Activated CD8-positive, alpha-beta T cell treated with anti-CD3 and anti-CD28 coated beads, Interleukin-2, amount 10 ng/mL, durations not matched to agents 7 days and 5 days (primary cell): ENCODE results near the gene WASF3. TPM values are rescaled to one million over a fixed set of nuclear protein-coding genes. Genes with fewer than 3 reads are reported as not detected.
A peak's percentile ranks its signal among the peaks of the same experiment; 100 is the strongest.

Experiments
- ATAC-seq: fragments of 150-1000 bp; cut with Tn5 transposase; one replicate; pipeline ENCODE4 v1.10.0; 2021; ENCODE audit warnings: moderate library complexity
- CTCF ChIA-PET: fragments of 350-600 bp; sonication (Branson Sonifier 250); formaldehyde crosslinking; loops from one replicate; lab custom pipeline; 2021; ENCODE audit warnings: antibody characterized with exemption; lab: Charles Lee
- POLR2A ChIA-PET: fragments of 350-600 bp; sonication (Branson Sonifier 250); formaldehyde crosslinking; loops from one replicate; lab custom pipeline; 2021; ENCODE audit warnings: antibody characterized with exemption; lab: Charles Lee
- DNase-seq: peaks from one replicate; pipeline ENCODE4 v3.0.0-alpha.2; 2020
- H3K27ac Mint-ChIP-seq: one replicate; pipeline ENCODE4 v1.8.0; 2021; ENCODE audit warnings: mild to moderate bottlenecking, mixed read lengths
- H3K27me3 Mint-ChIP-seq: one replicate; pipeline ENCODE4 v1.8.0; 2021; ENCODE audit warnings: low read depth, mixed read lengths
- H3K36me3 Mint-ChIP-seq: one replicate; pipeline ENCODE4 v1.8.0; 2021; ENCODE audit warnings: low read depth, mixed read lengths
- H3K4me1 Mint-ChIP-seq: one replicate; pipeline ENCODE4 v1.8.0; 2021; ENCODE audit warnings: low read depth, mixed read lengths
- H3K4me3 Mint-ChIP-seq: one replicate; pipeline ENCODE4 v1.8.0; 2021; ENCODE audit warnings: mild to moderate bottlenecking, mixed read lengths
- H3K9me3 Mint-ChIP-seq: one replicate; pipeline ENCODE4 v1.8.0; 2022; ENCODE audit warnings: mixed read lengths; ENCODE audit not compliant: insufficient read depth
- total RNA-seq, 2 experiments: library from RNA; stranded (reverse); gene quantifications; one replicate each; pipeline ENCODE4 v1.2.3, GENCODE V29; 2021

The WASF3 gene
- total RNA-seq, 2 experiments from 2014 or later = not detected

DNA sequence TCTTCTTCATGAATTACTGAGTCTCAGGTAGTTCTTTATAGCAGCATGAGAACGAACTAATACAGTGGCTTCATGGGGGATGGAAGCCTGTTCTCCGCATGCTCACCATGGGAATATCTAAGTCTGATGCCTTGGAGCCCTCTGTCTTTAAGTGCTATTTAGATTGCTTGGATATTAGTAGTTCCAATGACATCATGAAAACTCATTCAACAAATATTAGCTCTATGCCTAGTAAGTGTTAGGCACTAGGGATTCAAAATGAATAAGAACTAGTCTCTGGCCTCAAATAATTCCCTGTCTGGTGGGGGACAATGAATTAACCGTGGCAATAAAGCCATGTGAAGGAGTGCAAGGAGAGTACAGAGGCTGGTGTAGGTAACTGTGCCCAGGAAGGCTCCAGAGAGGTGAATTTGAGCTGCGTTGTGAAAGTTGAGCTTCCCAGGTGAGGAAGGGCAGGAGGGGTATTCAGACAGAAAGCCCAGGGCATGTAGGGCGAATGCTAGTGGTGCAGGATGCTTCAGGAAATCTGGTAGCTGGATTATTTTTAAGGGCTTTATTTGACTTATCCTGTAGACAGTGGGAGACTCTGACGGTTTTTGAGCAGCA is 6.1 kb upstream of the WASF3 start:
- no peak for ATAC-seq
- no peaks in the 10 kb centered on the region for H3K36me3 Mint-ChIP-seq
- no peaks in the 10 kb centered on the region for H3K4me1 Mint-ChIP-seq
- H3K27me3 Mint-ChIP-seq = peaks cover 29% of the 10 kb centered on the region
- no peak for DNase-seq
- H3K4me3 Mint-ChIP-seq = no peak overlapping the region
- POLR2A ChIA-PET = no interaction called here
- CTCF ChIA-PET = interaction anchor here (2.1 kb wide), 1 partner anchor 148 kb away, joined by 5 read pairs; no protein-coding TSS in a partner anchor
- H3K27ac Mint-ChIP-seq = no peak overlapping the region
- H3K9me3 Mint-ChIP-seq = peaks cover 3% of the 10 kb centered on the region

DNA sequence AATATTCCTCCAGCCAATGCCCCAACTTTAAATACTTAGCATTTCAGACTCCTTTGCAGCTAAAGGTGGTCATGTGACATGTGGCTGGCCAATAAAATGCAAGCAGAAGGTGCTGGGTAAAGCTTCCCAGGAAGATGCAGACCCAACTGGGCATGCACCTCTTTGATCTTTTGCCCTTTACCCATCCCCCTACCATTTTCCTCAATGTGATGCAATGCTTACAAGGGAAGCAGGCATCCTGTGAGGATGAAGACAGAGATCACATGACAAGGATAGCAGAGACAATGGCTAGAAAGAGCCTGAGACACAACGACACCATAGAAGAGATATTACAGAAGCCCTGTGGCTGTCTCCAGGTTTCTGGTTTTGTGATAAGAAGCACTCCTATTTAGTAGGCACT is 2.1 kb upstream of the WASF3 start:
- no peak for DNase-seq
- CTCF ChIA-PET = no interaction called here
- Mint-ChIP-seq H3K27me3 (peaks cover 50% of the 10 kb centered on the region), H3K4me1 (peaks cover 3% of the 10 kb centered on the region), H3K27ac (no peak overlapping the region), H3K4me3 (no peak overlapping the region), H3K9me3 (peaks cover 3% of the 10 kb centered on the region), H3K36me3 (no peaks in the 10 kb centered on the region)
- ATAC-seq = no peak
- POLR2A ChIA-PET = no interaction called here

DNA sequence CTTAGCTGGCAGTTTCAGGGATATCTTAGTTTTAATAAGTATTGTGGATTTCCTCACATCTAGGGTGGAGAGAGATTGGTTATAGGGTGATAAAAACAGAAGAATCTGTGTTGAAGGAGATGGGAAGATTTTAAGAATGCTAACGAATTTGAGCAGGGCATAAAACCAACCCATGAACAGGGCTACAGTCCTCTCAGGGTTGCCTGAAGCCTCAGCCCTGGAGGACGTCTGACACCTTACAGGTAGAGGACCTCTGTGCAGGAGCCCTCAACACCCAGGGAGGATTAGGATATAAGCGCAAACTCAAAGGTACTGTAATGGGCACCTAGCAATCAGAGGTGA is 461 bp upstream of the WASF3 start:
- no peak overlapping the region for H3K27ac Mint-ChIP-seq
- H3K9me3 Mint-ChIP-seq = peaks cover 3% of the 10 kb centered on the region
- ChIA-PET CTCF (no interaction called here), POLR2A (no interaction called here)
- H3K36me3 Mint-ChIP-seq = no peaks in the 10 kb centered on the region
- peaks cover 40% of the 10 kb centered on the region for H3K27me3 Mint-ChIP-seq
- no peak for DNase-seq
- ATAC-seq = no peak
- H3K4me3 Mint-ChIP-seq = peak overlapping the region; percentile 25
- H3K4me1 Mint-ChIP-seq = peaks cover 3% of the 10 kb centered on the region

DNA sequence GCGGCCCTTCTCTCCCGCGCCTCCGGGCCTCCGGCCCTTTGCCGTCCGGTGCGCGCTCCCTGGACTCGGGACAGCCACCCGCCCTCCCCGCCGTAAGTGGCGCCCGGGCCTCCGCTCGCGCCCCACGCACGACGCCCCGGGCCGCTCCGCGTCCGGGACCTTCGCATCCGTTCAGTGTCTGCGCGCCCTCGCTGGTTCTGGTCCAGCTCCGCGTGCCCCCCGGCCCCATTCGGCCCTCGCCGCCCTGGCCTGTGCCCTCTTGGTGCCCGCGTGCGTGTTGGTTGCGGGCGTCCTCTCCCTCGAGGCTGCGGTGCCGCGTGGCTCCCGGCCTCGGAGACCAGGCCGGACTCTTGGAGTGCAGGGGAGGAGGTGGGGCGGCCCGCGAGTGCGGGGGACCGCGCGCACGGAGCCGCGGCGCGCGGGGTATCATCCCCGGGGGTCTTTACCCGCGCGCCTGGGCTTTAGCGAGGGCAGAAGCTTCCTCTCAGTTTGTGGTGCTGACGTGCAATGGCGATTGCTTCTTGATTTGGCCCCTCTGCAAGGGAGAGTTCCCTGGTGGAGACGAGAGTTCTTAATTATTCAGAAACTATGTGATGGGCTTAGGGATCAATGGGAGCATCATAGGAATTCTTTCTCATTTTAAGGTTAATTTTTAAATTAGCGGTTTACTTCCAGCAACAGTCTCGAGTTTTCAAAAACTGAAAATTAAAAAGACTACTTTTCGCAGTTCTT is 757 bp downstream of the WASF3 start:
- no peak overlapping the region for H3K27ac Mint-ChIP-seq
- H3K4me3 Mint-ChIP-seq = peak overlapping the region; percentile 49
- ChIA-PET POLR2A (no interaction called here), CTCF (no interaction called here)
- H3K9me3 Mint-ChIP-seq = peaks cover 3% of the 10 kb centered on the region
- no peaks in the 10 kb centered on the region for H3K36me3 Mint-ChIP-seq
- ATAC-seq (peak; percentile 25), DNase-seq (no peak)
- peaks cover 3% of the 10 kb centered on the region for H3K4me1 Mint-ChIP-seq
- peaks cover 43% of the 10 kb centered on the region for H3K27me3 Mint-ChIP-seq

DNA sequence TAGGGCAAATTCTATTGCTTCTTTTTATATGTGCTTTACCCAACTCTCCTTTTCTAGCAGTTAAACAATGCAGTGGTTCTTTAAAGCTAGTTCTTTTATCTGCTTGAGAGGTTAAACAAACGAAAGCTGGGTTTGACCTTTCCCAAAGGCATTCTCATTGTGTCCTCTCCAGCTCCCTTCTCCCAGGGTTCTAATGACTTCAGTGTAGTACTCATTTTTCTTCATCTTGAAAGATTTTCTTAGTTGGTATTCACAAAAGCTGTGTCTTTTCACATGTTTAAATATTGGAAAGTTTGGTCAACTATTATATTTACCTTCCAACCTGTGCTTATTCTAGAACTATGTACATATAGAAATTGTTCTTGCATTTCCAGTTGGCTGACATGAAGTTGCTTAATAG is 1.5 kb downstream of the WASF3 start:
- CTCF ChIA-PET = no interaction called here

DNA sequence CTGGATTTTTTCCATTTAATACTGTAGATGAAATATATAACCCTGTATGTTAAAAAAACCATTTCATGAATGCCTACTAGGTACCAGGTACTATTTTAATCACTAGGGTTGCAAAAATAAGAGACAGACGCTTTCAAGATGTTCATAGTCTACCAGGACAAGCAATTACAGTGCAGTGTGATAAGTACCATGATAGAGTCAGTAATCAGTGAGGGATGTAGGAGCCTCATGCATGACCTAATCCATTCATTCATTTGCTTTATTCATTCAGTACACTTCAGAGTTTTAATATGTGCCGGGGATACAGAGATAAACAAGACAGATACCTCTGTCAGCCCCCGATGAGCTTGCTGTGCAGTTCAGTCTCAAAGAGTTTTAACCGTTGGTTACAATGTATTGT is 3.0 kb downstream of the WASF3 start:
- no peak overlapping the region for H3K27ac Mint-ChIP-seq
- no peak overlapping the region for H3K4me3 Mint-ChIP-seq
- no peaks in the 10 kb centered on the region for H3K9me3 Mint-ChIP-seq
- no peak for DNase-seq
- ChIA-PET POLR2A (no interaction called here), CTCF (no interaction called here)
- H3K27me3 Mint-ChIP-seq = peaks cover 34% of the 10 kb centered on the region
- no peak for ATAC-seq
- no peaks in the 10 kb centered on the region for H3K36me3 Mint-ChIP-seq
- peaks cover 3% of the 10 kb centered on the region for H3K4me1 Mint-ChIP-seq

More for the DNA sequence above, 1.5 kb downstream of the WASF3 start:
- H3K27me3 Mint-ChIP-seq = peaks cover 43% of the 10 kb centered on the region
- ATAC-seq = no peak
- POLR2A ChIA-PET = no interaction called here
- H3K4me3 Mint-ChIP-seq = no peak overlapping the region
- peaks cover 3% of the 10 kb centered on the region for H3K4me1 Mint-ChIP-seq
- no peaks in the 10 kb centered on the region for H3K36me3 Mint-ChIP-seq
- DNase-seq = no peak
- no peak overlapping the region for H3K27ac Mint-ChIP-seq
- peaks cover 3% of the 10 kb centered on the region for H3K9me3 Mint-ChIP-seq

DNA sequence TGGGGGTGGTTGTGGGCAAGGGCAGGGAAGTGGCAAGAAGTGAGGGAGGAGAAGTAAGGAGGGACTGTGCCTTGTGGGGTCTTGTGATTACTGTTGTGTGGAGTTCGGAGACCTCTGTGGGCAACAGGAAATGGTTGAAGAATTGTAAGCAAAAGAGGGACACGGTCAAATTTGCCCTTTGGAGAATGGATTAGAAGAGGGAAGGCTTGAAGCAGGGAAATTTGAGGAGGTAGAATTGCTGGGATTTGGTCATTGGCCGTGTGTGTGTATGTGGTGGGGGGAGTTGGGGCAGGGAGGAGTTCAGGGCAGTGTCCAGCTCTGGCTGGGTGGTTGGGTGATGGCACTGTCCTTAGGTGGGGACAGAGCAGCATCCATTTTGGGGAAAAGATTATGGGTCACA is 3.6 kb downstream of the WASF3 start:
- POLR2A ChIA-PET = no interaction called here

DNA sequence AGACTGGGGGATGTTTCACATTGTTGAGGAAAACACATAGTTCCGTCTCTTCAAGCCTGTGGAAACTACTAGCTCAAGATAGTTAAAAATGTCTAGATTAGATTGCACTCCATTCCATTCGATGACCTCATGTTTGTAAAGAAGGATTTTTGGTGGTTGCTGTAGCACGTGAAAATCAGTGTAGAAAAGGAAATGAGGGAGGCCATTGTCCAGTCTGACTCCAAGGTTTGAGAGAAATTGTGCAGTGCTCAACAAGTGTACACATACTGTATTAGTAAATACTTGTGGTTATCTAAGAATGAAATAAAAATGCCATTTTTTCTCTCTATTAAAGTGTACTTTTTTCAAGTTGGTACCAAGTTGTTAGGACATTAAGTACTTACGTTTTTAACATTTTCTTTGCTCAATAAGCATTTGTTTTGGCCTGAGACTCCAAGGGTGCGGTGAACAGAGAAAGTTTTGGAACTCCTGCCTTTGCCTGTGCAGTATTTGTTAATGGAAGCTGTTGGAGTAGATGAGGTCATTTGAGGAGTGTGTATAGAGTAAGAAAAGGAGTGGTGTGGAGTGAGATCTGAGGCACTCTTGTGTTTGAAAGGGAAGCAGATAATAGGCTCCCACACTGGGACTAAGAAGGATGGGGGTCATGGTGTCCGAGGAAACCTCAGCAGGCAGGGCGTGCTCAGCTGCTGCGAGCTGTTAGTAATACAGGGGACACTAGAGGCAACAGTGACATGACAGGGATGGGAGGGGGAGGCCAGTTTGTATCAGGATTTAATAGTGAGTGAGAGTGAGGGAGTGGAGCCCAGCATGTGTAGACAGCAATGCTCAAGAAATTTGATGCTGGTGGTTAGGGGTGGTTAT is 4.4 kb downstream of the WASF3 start:
- ChIA-PET CTCF (no interaction called here), POLR2A (no interaction called here)
- H3K27me3 Mint-ChIP-seq = peaks cover 23% of the 10 kb centered on the region
- no peaks in the 10 kb centered on the region for H3K36me3 Mint-ChIP-seq
- DNase-seq (no peak), ATAC-seq (no peak)
- no peaks in the 10 kb centered on the region for H3K9me3 Mint-ChIP-seq
- H3K27ac Mint-ChIP-seq = no peak overlapping the region
- H3K4me3 Mint-ChIP-seq = no peak overlapping the region
- H3K4me1 Mint-ChIP-seq = peaks cover 3% of the 10 kb centered on the region

More for the DNA sequence above, 3.6 kb downstream of the WASF3 start:
- ATAC-seq (no peak), DNase-seq (no peak)
- Mint-ChIP-seq H3K4me1 (peaks cover 3% of the 10 kb centered on the region), H3K27ac (no peak overlapping the region), H3K36me3 (no peaks in the 10 kb centered on the region), H3K27me3 (peaks cover 29% of the 10 kb centered on the region), H3K9me3 (no peaks in the 10 kb centered on the region), H3K4me3 (no peak overlapping the region)
- CTCF ChIA-PET = no interaction called here

DNA sequence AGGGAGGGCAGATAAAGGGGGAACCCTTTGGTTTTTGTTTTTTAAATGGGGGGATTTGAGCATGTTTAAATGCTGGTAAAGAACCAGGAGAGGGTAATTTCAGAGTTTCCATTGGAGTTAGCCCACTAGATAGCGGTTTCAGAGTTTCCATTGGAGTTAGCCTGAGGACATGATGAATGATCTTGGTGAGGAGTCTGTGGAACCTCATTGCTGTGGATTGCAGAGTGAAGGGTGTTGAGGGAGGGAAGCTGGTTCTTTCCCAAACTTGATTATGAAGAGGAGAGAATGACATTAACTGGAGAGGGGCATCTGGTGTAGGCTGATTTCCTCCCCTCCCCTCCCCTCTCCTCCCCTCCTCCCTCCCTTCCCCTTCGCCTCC is 5.0 kb downstream of the WASF3 start:
- ATAC-seq = no peak
- Mint-ChIP-seq H3K9me3 (no peaks in the 10 kb centered on the region), H3K4me1 (peaks cover 3% of the 10 kb centered on the region), H3K4me3 (no peak overlapping the region), H3K36me3 (no peaks in the 10 kb centered on the region), H3K27ac (no peak overlapping the region), H3K27me3 (peaks cover 25% of the 10 kb centered on the region)
- no peak for DNase-seq
- ChIA-PET CTCF (no interaction called here), POLR2A (no interaction called here)

DNA sequence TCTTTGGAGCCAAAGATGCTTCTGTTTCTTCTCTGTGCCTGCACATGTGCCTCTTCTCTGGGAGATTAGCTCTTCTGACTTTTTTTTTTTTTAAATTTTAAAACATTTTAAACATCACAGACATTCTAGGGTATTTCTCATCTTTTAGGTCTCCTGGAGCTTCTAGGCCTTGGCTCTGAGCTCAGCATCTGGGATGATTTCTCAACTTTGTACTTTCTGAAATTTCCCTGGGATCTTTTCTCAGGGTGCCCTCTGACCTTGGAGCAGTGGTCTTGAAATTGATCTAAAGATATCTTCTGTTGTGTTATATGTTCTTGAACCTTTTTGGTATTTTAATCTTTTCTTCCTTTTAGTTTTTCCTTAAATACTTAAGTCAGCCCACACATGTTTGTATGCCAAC is 6.2 kb downstream of the WASF3 start:
- Mint-ChIP-seq H3K36me3 (no peaks in the 10 kb centered on the region), H3K27ac (no peak overlapping the region), H3K27me3 (peaks cover 27% of the 10 kb centered on the region), H3K4me3 (no peak overlapping the region), H3K9me3 (no peaks in the 10 kb centered on the region), H3K4me1 (no peaks in the 10 kb centered on the region)
- POLR2A ChIA-PET = no interaction called here
- CTCF ChIA-PET = no interaction called here
- ATAC-seq (no peak), DNase-seq (no peak)

DNA sequence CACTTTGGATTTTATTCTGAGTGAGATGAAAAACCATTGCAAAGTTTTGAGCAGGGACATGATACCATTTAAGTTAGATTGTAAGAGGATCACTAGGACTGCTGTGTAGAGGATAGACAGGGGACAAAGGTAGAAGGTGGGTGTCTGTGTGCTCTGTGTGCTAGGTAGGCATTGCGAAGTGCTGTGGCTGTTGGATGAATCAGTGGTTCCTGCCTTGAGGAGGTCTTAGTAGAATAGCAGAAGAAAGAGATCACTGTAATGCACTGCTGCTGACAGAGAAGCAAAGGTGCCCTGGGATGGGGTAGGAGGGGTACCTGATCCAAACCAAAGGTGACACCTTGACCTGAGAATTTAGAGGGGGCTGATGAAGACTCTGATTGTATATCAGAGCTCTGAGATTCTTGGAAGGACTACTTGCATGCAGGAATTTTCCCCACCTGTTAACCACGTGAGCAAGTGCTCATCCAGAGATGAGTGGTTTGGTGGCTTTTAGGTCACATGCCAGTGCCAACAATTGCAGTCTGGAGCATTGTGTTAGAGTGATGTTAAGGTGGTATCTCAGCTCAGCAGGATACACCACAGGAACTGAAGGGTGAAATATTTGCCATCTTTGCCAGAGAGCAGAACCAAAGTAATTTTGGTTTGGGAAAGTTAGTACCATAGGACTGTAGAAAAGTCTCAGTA is 10.8 kb downstream of the WASF3 start:
- Mint-ChIP-seq H3K4me1 (no peaks in the 10 kb centered on the region), H3K4me3 (no peak overlapping the region), H3K9me3 (no peaks in the 10 kb centered on the region), H3K27me3 (peaks cover 18% of the 10 kb centered on the region), H3K36me3 (no peaks in the 10 kb centered on the region), H3K27ac (no peak overlapping the region)
- DNase-seq (no peak), ATAC-seq (no peak)
- POLR2A ChIA-PET = no interaction called here
- CTCF ChIA-PET = no interaction called here

DNA sequence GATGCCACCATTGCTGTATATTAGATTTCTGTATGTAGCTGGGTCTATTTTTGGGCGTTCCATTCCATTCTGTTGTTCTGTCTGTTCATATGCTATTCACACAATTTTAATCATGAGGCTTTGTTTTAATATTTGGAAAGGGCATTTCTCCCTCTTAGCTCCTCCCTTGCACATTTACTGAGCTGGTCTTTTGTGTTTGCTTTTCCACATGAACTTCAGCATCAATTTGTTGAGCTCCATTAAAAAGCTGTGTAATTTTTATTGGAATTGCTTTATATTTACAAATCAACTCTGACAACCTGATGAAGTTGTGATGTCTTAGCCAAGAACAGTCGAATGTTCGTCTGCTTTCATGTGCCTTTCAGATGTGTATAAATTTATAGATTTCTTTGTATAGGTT is 14.0 kb downstream of the WASF3 start:
- Mint-ChIP-seq H3K36me3 (no peaks in the 10 kb centered on the region), H3K27ac (no peak overlapping the region), H3K9me3 (no peaks in the 10 kb centered on the region), H3K4me3 (no peak overlapping the region), H3K27me3 (peaks cover 25% of the 10 kb centered on the region), H3K4me1 (no peaks in the 10 kb centered on the region)
- ChIA-PET CTCF (no interaction called here), POLR2A (no interaction called here)
- DNase-seq = no peak
- ATAC-seq = no peak
